MM.1S (cell line): ENCODE results near the gene SPEF1.

Experiments used
- DNase-seq: peaks from one replicate; pipeline ENCODE4 v3.0.0-alpha.2; 2015
- H2AFZ ChIP-seq: fragments of 300-600 bp; sonication (generic); 2 replicates; pipeline ENCODE4 v1.6.0; 2016; ENCODE audit warnings: antibody characterized with exemption, low read length
- H3F3A ChIP-seq: fragments of 300-600 bp; sonication (generic); 2 replicates; pipeline ENCODE4 v1.6.1; 2016; ENCODE audit warnings: mild to moderate bottlenecking, antibody characterized with exemption, low read length, moderate library complexity, mixed read lengths; ENCODE audit not compliant: insufficient read depth
- H3K27ac ChIP-seq: fragments of 300-600 bp; sonication (generic); 2 replicates; pipeline ENCODE4 v1.5.1; 2016; ENCODE audit warnings: mild to moderate bottlenecking, low read length
- H3K27me3 ChIP-seq: fragments of 300-600 bp; sonication (generic); replicated peaks from 2 replicates; pipeline ENCODE4 v1.6.0; 2016; ENCODE audit warnings: low read length; ENCODE audit not compliant: insufficient read depth
- H3K36me3 ChIP-seq: fragments of 300-600 bp; sonication (generic); replicated peaks from 2 replicates; pipeline ENCODE4 v1.6.1; 2016; ENCODE audit warnings: mild to moderate bottlenecking, low read length, mixed read lengths; ENCODE audit not compliant: insufficient read depth
- H3K4me1 ChIP-seq: fragments of 300-600 bp; sonication (generic); 2 replicates; pipeline ENCODE4 v1.6.1; 2016; ENCODE audit warnings: low read length, mixed read lengths
- H3K4me2 ChIP-seq: fragments of 300-600 bp; sonication (generic); 2 replicates; pipeline ENCODE4 v1.6.0; 2016; ENCODE audit warnings: low read depth, low read length
- H3K4me3 ChIP-seq: fragments of 300-600 bp; sonication (generic); 2 replicates; pipeline ENCODE4 v1.5.1; 2016; ENCODE audit warnings: low read length, mixed read lengths
- H3K79me2 ChIP-seq: fragments of 300-600 bp; sonication (generic); 2 replicates; pipeline ENCODE4 v1.6.1; 2016; ENCODE audit warnings: mixed run types, low read length, mixed read lengths
- H3K9ac ChIP-seq: fragments of 300-600 bp; sonication (generic); 2 replicates; pipeline ENCODE4 v1.6.1; 2016; ENCODE audit warnings: low read length, mixed read lengths
- H3K9me2 ChIP-seq: fragments of 300-600 bp; sonication (generic); replicated peaks from 2 replicates; pipeline ENCODE4 v1.6.1; 2016; ENCODE audit warnings: mild to moderate bottlenecking, low read length, mixed read lengths; ENCODE audit not compliant: insufficient read depth
- H3K9me3 ChIP-seq: fragments of 300-600 bp; sonication (generic); replicated peaks from 2 replicates; pipeline ENCODE4 v1.6.1; 2016; ENCODE audit warnings: mild to moderate bottlenecking, low read length, mixed read lengths; ENCODE audit not compliant: insufficient read depth
- H4K20me1 ChIP-seq: fragments of 300-600 bp; sonication (generic); 2 replicates; pipeline ENCODE4 v1.6.1; 2016; ENCODE audit warnings: mild to moderate bottlenecking, low read length, moderate library complexity, mixed read lengths; ENCODE audit not compliant: insufficient read depth
- EZH2 ChIP-seq: fragments of 300-600 bp; sonication (generic); optimal IDR thresholded peaks from 2 replicates; pipeline ENCODE3; 2017; ENCODE audit warnings: low read depth, mild to moderate bottlenecking, antibody characterized with exemption, low read length, mixed read lengths
- EZH2phosphoT487 ChIP-seq: fragments of 300-600 bp; sonication (generic); IDR thresholded peaks from 2 replicates; pipeline ENCODE4 v1.6.1; 2018; ENCODE audit warnings: antibody characterized with exemption, low read length
- TF ChIP-seq, protein P1 (sequence below): fragments of 300-600 bp; sonication (generic); IDR thresholded peaks from 2 replicates; pipeline ENCODE4 v1.5.1; 2016; ENCODE audit warnings: antibody characterized with exemption, low read length, mixed read lengths

The SPEF1 gene

DNA sequence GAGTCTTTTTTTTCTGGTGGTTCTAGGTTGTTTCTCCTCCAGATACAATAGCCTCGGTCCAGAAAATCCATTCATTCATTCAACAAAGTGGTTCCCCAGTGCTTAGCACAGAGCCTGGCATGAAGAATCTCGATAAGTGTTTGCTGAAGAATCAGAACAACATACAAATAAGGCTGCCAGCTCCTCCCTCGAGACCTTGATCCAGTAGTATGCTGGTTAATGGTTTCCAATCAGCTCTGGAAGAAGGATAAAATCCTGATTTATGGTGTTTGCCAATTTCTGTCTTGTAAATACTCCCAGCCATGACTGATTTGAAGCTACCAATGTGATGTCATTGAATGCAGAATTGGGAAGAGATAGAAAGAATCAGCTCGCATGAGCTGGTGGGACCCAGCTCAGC lies 45.5 kb downstream of the SPEF1 start:
- TF ChIP-seq, protein P1, sequence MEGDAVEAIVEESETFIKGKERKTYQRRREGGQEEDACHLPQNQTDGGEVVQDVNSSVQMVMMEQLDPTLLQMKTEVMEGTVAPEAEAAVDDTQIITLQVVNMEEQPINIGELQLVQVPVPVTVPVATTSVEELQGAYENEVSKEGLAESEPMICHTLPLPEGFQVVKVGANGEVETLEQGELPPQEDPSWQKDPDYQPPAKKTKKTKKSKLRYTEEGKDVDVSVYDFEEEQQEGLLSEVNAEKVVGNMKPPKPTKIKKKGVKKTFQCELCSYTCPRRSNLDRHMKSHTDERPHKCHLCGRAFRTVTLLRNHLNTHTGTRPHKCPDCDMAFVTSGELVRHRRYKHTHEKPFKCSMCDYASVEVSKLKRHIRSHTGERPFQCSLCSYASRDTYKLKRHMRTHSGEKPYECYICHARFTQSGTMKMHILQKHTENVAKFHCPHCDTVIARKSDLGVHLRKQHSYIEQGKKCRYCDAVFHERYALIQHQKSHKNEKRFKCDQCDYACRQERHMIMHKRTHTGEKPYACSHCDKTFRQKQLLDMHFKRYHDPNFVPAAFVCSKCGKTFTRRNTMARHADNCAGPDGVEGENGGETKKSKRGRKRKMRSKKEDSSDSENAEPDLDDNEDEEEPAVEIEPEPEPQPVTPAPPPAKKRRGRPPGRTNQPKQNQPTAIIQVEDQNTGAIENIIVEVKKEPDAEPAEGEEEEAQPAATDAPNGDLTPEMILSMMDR: no peak
- no peak for TF ChIP-seq EZH2
- TF ChIP-seq EZH2phosphoT487: no peak
- Histone ChIP-seq H4K20me1 (no peaks in the 10 kb centered on the region), H3K9me3 (no peaks in the 10 kb centered on the region), H3K9me2 (no peaks in the 10 kb centered on the region), H3K36me3 (no peaks in the 10 kb centered on the region), H2AFZ (no peak overlapping the region), H3F3A (no peaks in the 10 kb centered on the region), H3K27ac (no peak overlapping the region), H3K27me3 (peaks cover 21% of the 10 kb centered on the region; the same call in 1 of the 2 replicates), H3K4me3 (no peak overlapping the region), H3K4me2 (no peak overlapping the region), H3K9ac (no peak overlapping the region), H3K4me1 (no peaks in the 10 kb centered on the region), H3K79me2 (no peaks in the 10 kb centered on the region)
- DNase-seq: no peak

DNA sequence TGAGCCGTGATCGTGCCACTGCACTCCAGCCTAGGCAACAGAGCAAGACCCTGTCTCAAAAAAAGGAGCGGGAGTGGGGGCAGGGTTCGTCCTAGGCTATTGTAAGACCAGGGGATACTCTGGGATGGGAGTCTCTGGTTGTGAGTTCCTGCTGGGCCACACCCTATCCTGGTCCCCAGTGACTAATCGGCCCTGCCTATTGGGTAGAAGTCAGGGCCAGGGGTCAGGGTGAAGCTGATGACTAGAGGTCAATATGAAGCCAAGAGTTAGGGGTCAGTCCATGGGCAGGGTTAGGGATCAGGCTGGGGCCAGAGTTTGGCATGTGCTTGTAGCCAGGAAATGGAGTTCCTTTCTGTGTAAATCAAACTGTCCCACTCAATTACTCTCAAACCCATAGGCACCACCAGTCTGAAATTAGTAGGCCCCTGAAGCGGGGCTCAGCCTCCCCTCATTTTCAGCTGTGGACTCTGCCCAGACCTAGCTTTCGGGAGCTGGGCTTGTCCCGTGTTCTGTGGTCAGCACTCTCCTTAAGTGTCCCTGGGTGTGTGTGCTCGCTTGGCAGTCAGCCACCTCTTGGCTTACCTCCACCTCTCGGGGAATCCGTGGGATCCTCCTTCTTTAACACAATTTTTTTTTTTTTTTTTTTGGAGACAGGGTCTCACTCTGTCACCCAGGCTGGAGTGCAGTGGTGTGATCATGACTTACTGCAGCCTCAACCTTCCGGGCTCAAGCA lies 47.0 kb downstream of the SPEF1 start:
- DNase-seq: no peak
- TF ChIP-seq EZH2 (no peak), EZH2phosphoT487 (no peak)
- TF ChIP-seq, protein P1: no peak
- H3K27me3 ChIP-seq: peaks cover 21% of the 10 kb centered on the region; the same call in 1 of the 2 replicates

DNA sequence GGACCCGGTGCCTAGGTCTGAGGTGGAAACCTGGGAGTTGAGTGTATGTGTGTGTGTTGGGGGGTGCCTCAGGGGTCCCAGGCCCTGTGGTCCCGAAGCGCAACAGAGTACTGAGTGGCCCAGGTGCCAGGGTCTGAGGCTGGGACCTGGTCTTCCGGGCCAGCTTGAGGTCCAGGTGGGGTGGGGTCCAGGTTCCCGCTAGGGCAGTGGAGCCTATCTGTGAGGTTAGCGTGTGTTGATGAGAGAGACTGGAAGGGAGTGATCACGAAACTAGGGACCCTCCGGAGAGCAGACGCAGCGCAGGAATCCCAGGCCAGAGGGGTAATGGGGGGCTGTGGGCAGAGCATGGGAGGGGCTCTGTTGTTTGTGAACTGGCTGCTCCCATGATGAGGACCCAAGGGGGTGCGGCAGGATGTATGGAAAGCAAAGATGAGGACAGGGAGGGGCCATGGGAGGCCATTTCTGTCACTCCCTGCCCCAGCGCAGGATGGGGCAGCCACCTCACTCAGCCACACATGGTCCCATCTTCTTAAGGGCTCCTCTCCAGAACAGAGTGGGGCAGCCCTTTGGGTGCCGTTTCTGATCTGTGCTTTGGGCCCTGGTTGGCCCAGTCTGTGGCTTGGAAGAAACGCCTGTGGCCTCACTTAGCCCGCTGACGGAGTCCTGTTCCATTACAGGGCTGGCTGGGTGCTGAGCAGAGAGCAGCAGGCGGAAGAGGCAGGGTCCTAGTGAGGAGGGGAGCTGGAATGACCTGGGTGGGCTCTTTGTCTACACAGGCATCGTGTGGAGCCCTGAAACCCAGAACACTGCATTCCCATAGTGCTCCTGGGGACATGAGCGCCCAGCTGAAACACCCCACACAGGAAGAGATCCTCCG lies 47.9 kb downstream of the SPEF1 start:
- H3K4me1 ChIP-seq: no peaks in the 10 kb centered on the region
- DNase-seq: no peak
- no peaks in the 10 kb centered on the region for H3K79me2 ChIP-seq
- H3K9me3 ChIP-seq: no peaks in the 10 kb centered on the region
- no peak overlapping the region for H3K4me3 ChIP-seq
- H2AFZ ChIP-seq: no peak overlapping the region
- no peaks in the 10 kb centered on the region for H4K20me1 ChIP-seq
- no peak for TF ChIP-seq EZH2phosphoT487
- TF ChIP-seq EZH2: no peak
- TF ChIP-seq, protein P1: no peak
- H3K9me2 ChIP-seq: no peaks in the 10 kb centered on the region
- H3K4me2 ChIP-seq: no peak overlapping the region
- peaks cover 28% of the 10 kb centered on the region for H3K27me3 ChIP-seq
- no peak overlapping the region for H3K27ac ChIP-seq
- H3F3A ChIP-seq: no peaks in the 10 kb centered on the region
- H3K9ac ChIP-seq: no peak overlapping the region
- no peaks in the 10 kb centered on the region for H3K36me3 ChIP-seq

More for the DNA sequence above, 47.0 kb downstream of the SPEF1 start:
- Histone ChIP-seq H3K4me2 (no peak overlapping the region), H2AFZ (no peak overlapping the region), H4K20me1 (no peaks in the 10 kb centered on the region), H3K79me2 (no peaks in the 10 kb centered on the region), H3K4me3 (no peak overlapping the region), H3K4me1 (no peaks in the 10 kb centered on the region), H3F3A (no peaks in the 10 kb centered on the region), H3K9me2 (no peaks in the 10 kb centered on the region), H3K9me3 (no peaks in the 10 kb centered on the region), H3K36me3 (no peaks in the 10 kb centered on the region), H3K9ac (no peak overlapping the region), H3K27ac (no peak overlapping the region)
